ENCODE data around the gene SLC25A45.

GRCh38 chr11:65370659-65371049, 11.8 kb downstream of the SLC25A45 start:
- TF ChIP-seq CTCF (IDR thresholded peaks at IDR 0.05) (no peak), POLR2A (IDR thresholded peaks at IDR 0.05) (no peak)

All from uterus (tissue), 2 donors.